Neural cell (in vitro differentiated cells): ENCODE results near the gene SLC25A21.

Source experiments
- POLR2AphosphoS5 ChIP-seq: IDR thresholded peaks from 2 replicates; pipeline ENCODE4 v1.6.1; 2012
- TF ChIP-seq, protein P1 (sequence below): fragments of 450-650 bp; IDR thresholded peaks from 2 replicates; pipeline ENCODE4 v1.5.1; 2014; ENCODE audit warnings: antibody characterized with exemption, mild to moderate bottlenecking, moderate library complexity; ENCODE audit not compliant: poor library complexity, severe bottlenecking

DNA sequence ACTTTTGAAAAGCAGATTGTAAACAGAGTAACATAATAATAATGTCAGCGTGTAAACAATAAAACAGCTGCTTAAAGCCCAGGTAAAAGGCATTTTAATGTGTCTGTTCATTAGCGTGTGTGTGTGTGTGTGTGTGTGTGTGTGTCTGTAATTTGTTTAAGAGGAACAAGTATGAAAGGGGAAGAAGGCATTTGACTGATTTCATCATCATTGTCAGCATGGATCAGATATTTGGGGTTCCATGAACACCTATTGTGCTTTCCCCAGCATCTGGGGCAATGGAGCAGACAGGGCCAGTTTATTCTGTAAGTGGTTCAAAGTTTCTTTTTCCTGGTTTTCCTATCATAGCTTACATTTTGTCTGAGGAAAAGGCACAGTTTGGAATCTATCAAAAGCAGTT, 28.9 kb downstream of the SLC25A21 start:
- TF ChIP-seq, protein P1, sequence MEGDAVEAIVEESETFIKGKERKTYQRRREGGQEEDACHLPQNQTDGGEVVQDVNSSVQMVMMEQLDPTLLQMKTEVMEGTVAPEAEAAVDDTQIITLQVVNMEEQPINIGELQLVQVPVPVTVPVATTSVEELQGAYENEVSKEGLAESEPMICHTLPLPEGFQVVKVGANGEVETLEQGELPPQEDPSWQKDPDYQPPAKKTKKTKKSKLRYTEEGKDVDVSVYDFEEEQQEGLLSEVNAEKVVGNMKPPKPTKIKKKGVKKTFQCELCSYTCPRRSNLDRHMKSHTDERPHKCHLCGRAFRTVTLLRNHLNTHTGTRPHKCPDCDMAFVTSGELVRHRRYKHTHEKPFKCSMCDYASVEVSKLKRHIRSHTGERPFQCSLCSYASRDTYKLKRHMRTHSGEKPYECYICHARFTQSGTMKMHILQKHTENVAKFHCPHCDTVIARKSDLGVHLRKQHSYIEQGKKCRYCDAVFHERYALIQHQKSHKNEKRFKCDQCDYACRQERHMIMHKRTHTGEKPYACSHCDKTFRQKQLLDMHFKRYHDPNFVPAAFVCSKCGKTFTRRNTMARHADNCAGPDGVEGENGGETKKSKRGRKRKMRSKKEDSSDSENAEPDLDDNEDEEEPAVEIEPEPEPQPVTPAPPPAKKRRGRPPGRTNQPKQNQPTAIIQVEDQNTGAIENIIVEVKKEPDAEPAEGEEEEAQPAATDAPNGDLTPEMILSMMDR, result no peak
- TF ChIP-seq POLR2AphosphoS5, result no peak
